Neural crest cell (in vitro differentiated cells): ENCODE data around the gene STIM1. TPM values are rescaled to one million over a fixed set of nuclear protein-coding genes. Genes with fewer than 3 reads are reported as not detected.

Experiments used
- DNase-seq: peaks from one replicate; pipeline ENCODE4 v3.0.0; 2021; ENCODE audit warnings: low read depth, mixed read lengths, low spot score
- H3K27ac Mint-ChIP-seq: one replicate; pipeline ENCODE4 v1.8.0; 2021; ENCODE audit warnings: mild to moderate bottlenecking, mixed read lengths; ENCODE audit not compliant: unreplicated experiment
- H3K27me3 Mint-ChIP-seq: 2 replicates; pipeline ENCODE4 v1.8.0; 2021; ENCODE audit warnings: low read depth, mild to moderate bottlenecking, mixed read lengths
- H3K36me3 Mint-ChIP-seq: 2 replicates; pipeline ENCODE4 v1.8.0; 2021; ENCODE audit warnings: low read depth, mild to moderate bottlenecking, mixed read lengths
- H3K4me1 Mint-ChIP-seq: 2 replicates; pipeline ENCODE4 v1.8.0; 2021; ENCODE audit warnings: mixed read lengths
- H3K4me3 Mint-ChIP-seq: one replicate; pipeline ENCODE4 v1.8.0; 2021; ENCODE audit warnings: mild to moderate bottlenecking, mixed read lengths
- H3K9me3 Mint-ChIP-seq: 2 replicates; pipeline ENCODE4 v1.8.0; 2021; ENCODE audit warnings: mixed read lengths
- total RNA-seq: library from RNA; stranded (reverse); gene quantifications from 2 replicates; pipeline ENCODE4 v1.2.1, GENCODE V29; 2021
- TF ChIP-seq, protein P1 (sequence below): fragments of 200-600 bp; sonication (generic); conservative IDR thresholded peaks from 2 replicates; pipeline ENCODE4 v1.5.0; 2021; ENCODE audit warnings: antibody characterized with exemption, mild to moderate bottlenecking

Gene STIM1
- total RNA-seq, 1 donor from 2014 or later: 24.4 TPM

DNA sequence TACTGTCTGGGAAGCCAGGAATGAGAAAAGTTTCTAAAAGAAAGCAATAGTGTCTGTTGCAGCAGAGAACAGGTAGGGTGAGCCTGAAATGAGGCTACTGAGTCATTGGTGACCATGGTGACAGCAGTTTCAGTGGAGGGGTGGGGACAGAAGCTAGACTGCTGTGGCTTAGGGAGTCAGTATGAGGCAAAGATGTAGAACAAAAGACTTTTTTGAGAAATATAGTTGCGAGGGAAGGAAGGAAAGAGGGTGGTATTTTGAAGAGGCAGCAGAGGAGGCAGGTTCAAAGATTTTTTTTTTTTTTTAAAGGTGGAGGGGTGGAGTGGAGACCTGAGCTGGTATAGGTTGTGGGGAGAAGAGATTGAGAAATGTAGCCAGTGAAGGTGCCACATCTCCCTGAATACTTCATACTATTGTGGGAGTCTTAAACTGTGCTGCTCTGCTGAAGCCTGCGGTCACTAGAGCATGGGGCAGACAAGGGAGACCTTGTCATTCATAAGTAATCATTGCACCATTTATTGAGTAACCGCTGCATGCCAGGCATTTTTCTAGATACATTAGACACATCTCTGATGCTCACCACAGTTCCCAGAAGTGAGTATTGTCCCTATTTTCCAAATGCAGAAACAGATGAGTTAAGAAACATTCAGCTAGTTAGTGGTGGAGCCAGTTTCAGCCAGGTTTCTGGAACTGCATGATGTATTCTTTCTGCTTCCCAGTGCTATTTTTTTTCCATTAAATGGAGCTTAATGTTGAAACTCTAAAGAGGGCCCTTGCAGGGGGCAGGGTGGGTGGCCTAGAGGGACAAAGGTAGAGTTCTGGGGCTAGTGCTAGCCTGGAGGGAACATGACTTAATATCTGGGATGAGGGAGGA is 49.9 kb downstream of the STIM1 start:
- no peaks in the 10 kb centered on the region for H3K36me3 Mint-ChIP-seq
- TF ChIP-seq, protein P1, sequence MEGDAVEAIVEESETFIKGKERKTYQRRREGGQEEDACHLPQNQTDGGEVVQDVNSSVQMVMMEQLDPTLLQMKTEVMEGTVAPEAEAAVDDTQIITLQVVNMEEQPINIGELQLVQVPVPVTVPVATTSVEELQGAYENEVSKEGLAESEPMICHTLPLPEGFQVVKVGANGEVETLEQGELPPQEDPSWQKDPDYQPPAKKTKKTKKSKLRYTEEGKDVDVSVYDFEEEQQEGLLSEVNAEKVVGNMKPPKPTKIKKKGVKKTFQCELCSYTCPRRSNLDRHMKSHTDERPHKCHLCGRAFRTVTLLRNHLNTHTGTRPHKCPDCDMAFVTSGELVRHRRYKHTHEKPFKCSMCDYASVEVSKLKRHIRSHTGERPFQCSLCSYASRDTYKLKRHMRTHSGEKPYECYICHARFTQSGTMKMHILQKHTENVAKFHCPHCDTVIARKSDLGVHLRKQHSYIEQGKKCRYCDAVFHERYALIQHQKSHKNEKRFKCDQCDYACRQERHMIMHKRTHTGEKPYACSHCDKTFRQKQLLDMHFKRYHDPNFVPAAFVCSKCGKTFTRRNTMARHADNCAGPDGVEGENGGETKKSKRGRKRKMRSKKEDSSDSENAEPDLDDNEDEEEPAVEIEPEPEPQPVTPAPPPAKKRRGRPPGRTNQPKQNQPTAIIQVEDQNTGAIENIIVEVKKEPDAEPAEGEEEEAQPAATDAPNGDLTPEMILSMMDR: no peak
- peaks cover 28% of the 10 kb centered on the region for H3K4me1 Mint-ChIP-seq
- peak overlapping the region; percentile 20 for H3K27ac Mint-ChIP-seq
- no peaks in the 10 kb centered on the region for H3K27me3 Mint-ChIP-seq
- no peak overlapping the region for H3K4me3 Mint-ChIP-seq
- no peak for DNase-seq
- H3K9me3 Mint-ChIP-seq: no peaks in the 10 kb centered on the region

DNA sequence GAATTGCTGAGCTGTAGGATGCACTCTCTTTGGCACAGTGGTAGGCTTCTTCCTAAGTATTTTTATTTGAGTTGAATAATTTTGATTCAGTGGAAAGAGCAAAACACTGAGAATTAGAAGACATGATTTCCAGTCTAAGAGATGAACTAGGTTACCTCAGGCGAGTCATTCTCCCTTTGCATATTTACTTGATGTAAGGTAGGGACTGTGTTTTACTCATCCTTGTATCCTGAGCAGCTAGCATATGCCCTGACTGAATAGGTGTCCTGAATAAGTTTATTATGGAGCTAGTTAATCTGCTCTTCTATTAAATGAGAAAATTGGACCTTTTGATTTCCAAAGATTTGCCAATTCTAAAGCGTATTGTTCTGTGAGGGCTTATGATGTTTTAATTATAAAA is 50.7 kb downstream of the STIM1 start:
- H3K27me3 Mint-ChIP-seq: no peaks in the 10 kb centered on the region
- TF ChIP-seq, protein P1: no peak
- no peaks in the 10 kb centered on the region for H3K36me3 Mint-ChIP-seq
- no peak overlapping the region for H3K27ac Mint-ChIP-seq
- peaks cover 28% of the 10 kb centered on the region for H3K4me1 Mint-ChIP-seq
- no peak overlapping the region for H3K4me3 Mint-ChIP-seq
- no peak for DNase-seq
- no peaks in the 10 kb centered on the region for H3K9me3 Mint-ChIP-seq

DNA sequence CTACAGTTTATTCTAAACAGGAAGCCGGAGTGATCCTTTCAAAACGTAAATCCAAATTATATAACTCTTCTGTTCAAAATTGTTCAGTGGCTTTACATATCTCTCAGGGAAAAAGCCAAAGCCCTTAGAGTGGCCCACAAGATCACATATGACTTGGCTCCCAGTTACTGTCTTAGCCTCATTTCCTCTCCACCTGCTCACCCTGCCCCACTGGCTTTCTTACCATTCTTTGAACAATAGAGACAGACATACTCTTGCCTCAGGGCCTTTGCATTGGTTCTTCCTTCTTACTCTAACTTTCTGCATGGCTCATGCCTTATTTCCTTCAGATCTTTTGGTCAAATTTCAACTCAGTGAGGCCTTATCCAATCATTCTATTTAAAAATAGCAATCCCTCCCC is 52.1 kb downstream of the STIM1 start:
- no peak for DNase-seq
- Mint-ChIP-seq H3K36me3 (no peaks in the 10 kb centered on the region), H3K27me3 (no peaks in the 10 kb centered on the region), H3K4me1 (peaks cover 28% of the 10 kb centered on the region), H3K9me3 (no peaks in the 10 kb centered on the region), H3K4me3 (no peak overlapping the region), H3K27ac (no peak overlapping the region)
- TF ChIP-seq, protein P1: no peak

DNA sequence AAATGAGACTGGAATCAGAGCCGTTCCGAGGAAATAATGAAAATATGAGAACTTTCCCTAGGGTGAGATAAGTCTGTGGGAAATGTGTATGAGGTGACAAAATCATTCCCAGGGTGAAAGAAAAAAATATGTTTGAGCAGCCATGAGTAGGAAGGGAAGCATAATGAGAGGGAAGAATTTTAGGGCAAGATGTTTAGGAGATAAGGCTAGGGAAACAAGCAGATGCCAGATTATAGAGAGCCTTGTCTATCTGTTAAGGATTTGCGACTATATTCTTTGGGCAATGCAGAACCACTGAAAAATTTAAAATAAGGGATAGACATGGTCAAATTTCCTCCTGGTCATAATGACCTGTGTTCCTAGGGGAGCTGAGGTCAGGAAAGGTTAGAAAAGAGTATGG is 54.4 kb downstream of the STIM1 start:
- Mint-ChIP-seq H3K4me1 (peaks cover 19% of the 10 kb centered on the region), H3K4me3 (no peak overlapping the region), H3K27ac (no peak overlapping the region), H3K27me3 (no peaks in the 10 kb centered on the region), H3K36me3 (no peaks in the 10 kb centered on the region), H3K9me3 (no peaks in the 10 kb centered on the region)
- DNase-seq: no peak
- TF ChIP-seq, protein P1: no peak

DNA sequence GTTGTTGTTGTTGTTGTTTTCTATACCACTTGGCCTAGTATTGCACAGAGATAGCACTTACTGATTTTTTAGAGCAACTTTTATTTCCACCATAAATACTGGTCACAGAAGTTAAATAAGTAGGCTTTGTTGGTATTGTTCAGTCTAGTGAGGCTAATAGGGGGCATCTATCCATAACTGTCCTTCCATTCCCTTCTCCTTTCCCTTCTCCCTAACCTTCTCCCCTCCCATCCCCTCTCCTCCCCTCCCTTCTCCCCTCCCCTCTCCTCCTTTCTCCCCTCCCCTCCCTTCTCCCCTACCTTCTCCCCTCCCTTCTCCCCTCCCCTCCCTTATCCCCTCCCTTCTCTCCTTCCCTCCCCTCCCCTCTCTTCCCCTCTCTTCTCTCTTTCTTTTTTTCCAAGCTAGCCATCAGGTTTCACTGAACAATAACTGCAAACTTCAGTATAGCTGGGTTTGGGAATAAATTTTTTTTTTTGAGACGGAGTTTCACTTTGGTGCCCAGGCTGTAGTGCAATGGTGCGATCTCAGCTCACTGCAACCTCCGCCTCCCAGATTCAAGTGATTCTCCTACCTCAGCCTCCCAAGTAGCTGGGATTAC is 56.5 kb downstream of the STIM1 start:
- Mint-ChIP-seq H3K4me3 (no peak overlapping the region), H3K27ac (no peak overlapping the region)
- TF ChIP-seq, protein P1: no peak

More for the DNA sequence above, 56.5 kb downstream of the STIM1 start:
- H3K4me1 Mint-ChIP-seq: peaks cover 8% of the 10 kb centered on the region
- H3K36me3 Mint-ChIP-seq: no peaks in the 10 kb centered on the region
- H3K9me3 Mint-ChIP-seq: no peaks in the 10 kb centered on the region
- no peaks in the 10 kb centered on the region for H3K27me3 Mint-ChIP-seq
- DNase-seq: no peak
